DND-41 (cell line): ENCODE measurements around the gene WDR90.

ENCODE experiments used
- EZH2 ChIP-seq: IDR thresholded peaks from 3 replicates; pipeline ENCODE4 v1.6.1; 2012; ENCODE audit warnings: borderline replicate concordance, low read depth, mild to moderate bottlenecking, moderate library complexity, low read length, inconsistent platforms; ENCODE audit not compliant: severe bottlenecking
- TF ChIP-seq, protein P1 (sequence below): IDR thresholded peaks from 2 replicates; pipeline ENCODE4 v1.5.1; 2012; ENCODE audit warnings: borderline replicate concordance, low read length, moderate library complexity, mild to moderate bottlenecking; ENCODE audit not compliant: poor library complexity, severe bottlenecking; ENCODE audit errors: extremely low read depth

- TF ChIP-seq, protein P1, sequence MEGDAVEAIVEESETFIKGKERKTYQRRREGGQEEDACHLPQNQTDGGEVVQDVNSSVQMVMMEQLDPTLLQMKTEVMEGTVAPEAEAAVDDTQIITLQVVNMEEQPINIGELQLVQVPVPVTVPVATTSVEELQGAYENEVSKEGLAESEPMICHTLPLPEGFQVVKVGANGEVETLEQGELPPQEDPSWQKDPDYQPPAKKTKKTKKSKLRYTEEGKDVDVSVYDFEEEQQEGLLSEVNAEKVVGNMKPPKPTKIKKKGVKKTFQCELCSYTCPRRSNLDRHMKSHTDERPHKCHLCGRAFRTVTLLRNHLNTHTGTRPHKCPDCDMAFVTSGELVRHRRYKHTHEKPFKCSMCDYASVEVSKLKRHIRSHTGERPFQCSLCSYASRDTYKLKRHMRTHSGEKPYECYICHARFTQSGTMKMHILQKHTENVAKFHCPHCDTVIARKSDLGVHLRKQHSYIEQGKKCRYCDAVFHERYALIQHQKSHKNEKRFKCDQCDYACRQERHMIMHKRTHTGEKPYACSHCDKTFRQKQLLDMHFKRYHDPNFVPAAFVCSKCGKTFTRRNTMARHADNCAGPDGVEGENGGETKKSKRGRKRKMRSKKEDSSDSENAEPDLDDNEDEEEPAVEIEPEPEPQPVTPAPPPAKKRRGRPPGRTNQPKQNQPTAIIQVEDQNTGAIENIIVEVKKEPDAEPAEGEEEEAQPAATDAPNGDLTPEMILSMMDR = no peak
- no peak for TF ChIP-seq EZH2
These were observed 17.4 kb downstream of the WDR90 start for GRCh38 chr16:666572-666971.
